GM12878 (cell line): ENCODE data around the gene PCDHGA6. TPM values are rescaled to one million over a fixed set of nuclear protein-coding genes. Genes with fewer than 3 reads are reported as not detected.

Source experiments
- ATAC-seq: fragments of 200-7000 bp; cut with Tn5 transposase; 3 replicates; pipeline ENCODE4 v1.9.1; 2020; ENCODE audit warnings: mild to moderate bottlenecking, moderate library complexity
- BruUV-seq: library from RNA; stranded (reverse); fragments of 400-500 nt; replicated peaks from 2 replicates; lab custom pipeline; 2021; lab: Mats Ljungman, UMichigan
- CTCF ChIA-PET: fragments of 300-600 bp; sonication (Branson Sonifier 250); formaldehyde crosslinking; extraction: SDS; loops from one replicate; lab custom pipeline; 2021; ENCODE audit warnings: inconsistent platforms; lab: Yijun Ruan, JAX
- POLR2A ChIA-PET: fragments of 350-600 bp; formaldehyde crosslinking; extraction: SDS; loops from one replicate; lab custom pipeline; 2021; ENCODE audit warnings: inconsistent platforms; lab: Charles Lee
- RAD21 ChIA-PET: fragments of 300-600 bp; sonication (Branson Sonifier 250); formaldehyde crosslinking; loops from one replicate; lab custom pipeline; 2023; ENCODE audit warnings: antibody characterized with exemption; ENCODE audit not compliant: unreplicated experiment; lab: Charles Lee
- SMC1A ChIA-PET: fragments of 300-600 bp; sonication (Branson Sonifier 250); formaldehyde crosslinking; loops from one replicate; lab custom pipeline; 2023; ENCODE audit not compliant: unreplicated experiment, uncharacterized antibody; lab: Charles Lee
- DNase-seq: peaks from one replicate; pipeline ENCODE4 v3.0.0-alpha.2; 2011; ENCODE audit warnings: low read depth, low spot score
- FAIRE-seq: peaks from 3 replicates; lab custom pipeline; 2011; peaks lifted over from hg19 to GRCh38; lab: Jason Lieb, UNC
- H2AFZ ChIP-seq: 2 replicates; pipeline ENCODE4 v1.6.0; 2011; ENCODE audit warnings: low read depth, low read length, control low read depth; ENCODE audit not compliant: control insufficient read depth
- H3K27ac ChIP-seq: 2 replicates; pipeline ENCODE4 v1.5.1; 2011; ENCODE audit warnings: control low read depth; ENCODE audit not compliant: control insufficient read depth, insufficient read depth
- H3K27me3 ChIP-seq, 2 experiments: replicated peaks in 1 of 2; 2 replicates each; pipeline versions ENCODE4 v1.6.0 to v1.6.1; 2011; ENCODE audit warnings: low read length in 1 of 2; ENCODE audit not compliant: control insufficient read depth in 2 of 2, insufficient read depth in 2 of 2
- H3K36me3 ChIP-seq, 2 experiments: 2 replicates each; pipeline ENCODE4 v1.5.1; 2011; ENCODE audit warnings: low read length in 1 of 2; ENCODE audit not compliant: control insufficient read depth in 2 of 2, insufficient read depth in 2 of 2
- H3K4me1 ChIP-seq: 2 replicates; pipeline ENCODE4 v1.6.1; 2011; ENCODE audit warnings: mild to moderate bottlenecking, low read length, moderate library complexity, mixed read lengths; ENCODE audit not compliant: control insufficient read depth, insufficient read depth
- H3K4me2 ChIP-seq: 2 replicates; pipeline ENCODE4 v1.6.0; 2011; ENCODE audit warnings: control low read depth; ENCODE audit not compliant: control insufficient read depth, insufficient read depth
- H3K4me3 ChIP-seq: fragments of 200-600 bp; sonication (generic); 2 replicates; pipeline ENCODE4 v1.5.1; 2016
- H3K79me2 ChIP-seq: 2 replicates; pipeline ENCODE4 v1.6.0; 2011; ENCODE audit warnings: low read length; ENCODE audit not compliant: control insufficient read depth, insufficient read depth
- H3K9ac ChIP-seq: 2 replicates; pipeline ENCODE4 v1.8.0; 2011; ENCODE audit warnings: low read length, control low read depth, mixed read lengths; ENCODE audit not compliant: control insufficient read depth, insufficient read depth
- H3K9me3 ChIP-seq: replicated peaks from 3 replicates; pipeline ENCODE4 v1.5.1; 2011; ENCODE audit warnings: mild to moderate bottlenecking, low read length; ENCODE audit not compliant: control insufficient read depth, insufficient read depth
- H4K20me1 ChIP-seq: 2 replicates; pipeline ENCODE4 v1.6.0; 2011; ENCODE audit not compliant: control insufficient read depth, insufficient read depth
- ASH2L ChIP-seq: fragments of 300-600, 200-600 bp; sonication (generic); IDR thresholded peaks from 2 replicates; pipeline ENCODE4 v1.6.1; 2017; ENCODE audit warnings: low read depth, mild to moderate bottlenecking, borderline replicate concordance
- ATF7 ChIP-seq: fragments of 450-650 bp; IDR thresholded peaks from 2 replicates; pipeline ENCODE4 v1.6.1; 2016; ENCODE audit warnings: low read depth, mild to moderate bottlenecking
- BCLAF1 ChIP-seq: fragments of 450-650 bp; IDR thresholded peaks from 2 replicates; pipeline ENCODE4 v1.6.1; 2017; ENCODE audit warnings: antibody characterized with exemption, mild to moderate bottlenecking, moderate library complexity
- BMI1 ChIP-seq: fragments of 450-650 bp; IDR thresholded peaks from 2 replicates; pipeline ENCODE4 v1.6.1; 2016; ENCODE audit warnings: mild to moderate bottlenecking, moderate library complexity, borderline replicate concordance
- CBX3 ChIP-seq: fragments of 200-600 bp; sonication (generic); IDR thresholded peaks from 2 replicates; pipeline ENCODE4 v1.6.1; 2016; ENCODE audit warnings: low read depth, borderline replicate concordance
- E2F4 ChIP-seq: IDR thresholded peaks from 2 replicates; pipeline ENCODE4 v1.6.1; 2012; ENCODE audit warnings: low read depth, low read length, improper control_type of control experiment
- E4F1 ChIP-seq: fragments of 450-650 bp; IDR thresholded peaks from 2 replicates; pipeline ENCODE4 v1.6.1; 2018; ENCODE audit warnings: borderline replicate concordance, mild to moderate bottlenecking; ENCODE audit not compliant: partially characterized antibody
- IKZF2 ChIP-seq, 2 experiments: fragments of 450-650 bp; IDR thresholded peaks; 2 replicates each; pipeline ENCODE4 v1.6.1; 2017; ENCODE audit warnings: mild to moderate bottlenecking in 2 of 2, moderate library complexity in 2 of 2
- MYC ChIP-seq: IDR thresholded peaks from 2 replicates; pipeline ENCODE4 v1.6.1; 2011; ENCODE audit warnings: mild to moderate bottlenecking, low read length, moderate library complexity, inconsistent platforms; ENCODE audit not compliant: insufficient read depth, insufficient replicate concordance, insufficient read length, severe bottlenecking
- NRF1 ChIP-seq: conservative IDR thresholded peaks from 2 replicates; pipeline ENCODE4 v1.6.1; 2011; ENCODE audit warnings: mild to moderate bottlenecking, low read depth, low read length, improper control_type of control experiment
- PAX5 ChIP-seq: IDR thresholded peaks from 2 replicates; pipeline ENCODE4 v1.6.1; 2011; ENCODE audit warnings: low read depth, low read length, borderline replicate concordance
- PML ChIP-seq: IDR thresholded peaks from 2 replicates; pipeline ENCODE4 v1.6.1; 2012; ENCODE audit warnings: low read length, inconsistent platforms
- TAF1 ChIP-seq: IDR thresholded peaks from 2 replicates; pipeline ENCODE4 v1.6.1; 2011; ENCODE audit warnings: mild to moderate bottlenecking, low read depth, low read length, borderline replicate concordance
- TBL1XR1 ChIP-seq: IDR thresholded peaks from 2 replicates; pipeline ENCODE4 v1.6.1; 2012; ENCODE audit warnings: low read depth, low read length, improper control_type of control experiment
- ZNF217 ChIP-seq: fragments of 450-650 bp; IDR thresholded peaks from 2 replicates; pipeline ENCODE4 v1.6.1; 2017; ENCODE audit warnings: antibody characterized with exemption, mild to moderate bottlenecking
- ZNF622 ChIP-seq: fragments of 450-650 bp; IDR thresholded peaks from 2 replicates; pipeline ENCODE4 v1.6.1; 2017; ENCODE audit warnings: mild to moderate bottlenecking, inconsistent platforms
- in situ Hi-C: fragments of 300-500 bp; cut with MboI; formaldehyde crosslinking; loops from 9 replicates; pipeline ENCODE4 v1.14.3; 2018; ENCODE audit warnings: mixed read lengths
- intact Hi-C: fragments of 100-400 bp; cut with micrococcal nuclease; formaldehyde crosslinking; loops from one replicate; pipeline ENCODE4 v1.14.2; 2022; ENCODE audit not compliant: unreplicated experiment
- polyA plus RNA-seq, 11 experiments: library from polyadenylated mRNA; depleted of rRNA in 4 of 11; unstranded in 6 of 11; stranded (reverse) in 5 of 11; fragments of >200 nt; fragmentation: Nextera tagmentation in 4 of 11; fragmentation: Illumina TruSeq in 1 of 11; extraction: Ambion mirVana in 4 of 11; extraction: Trizol in 1 of 11; gene quantifications; 1 replicate in 1 of 11; 2 replicates in 10 of 11; pipeline versions ENCODE4 v1.2.1 to v1.2.3, GENCODE V29; 2011 to 2016; ENCODE audit warnings: inconsistent platforms in 2 of 11, missing spikeins in 2 of 11, low read depth in 1 of 11
- total RNA-seq, 4 experiments: library from RNA; depleted of rRNA in 3 of 4; stranded (reverse); fragments of >200 nt in 3 of 4; fragmentation: Illumina TruSeq in 1 of 4; extraction: Trizol in 1 of 4; gene quantifications; 2 replicates each; pipeline versions ENCODE4 v1.2.1 to v1.2.3, GENCODE V29; 2013 to 2021
- TF ChIP-seq, protein P1 (sequence below): fragments of 450-650 bp; IDR thresholded peaks from 2 replicates; pipeline ENCODE4 v1.6.1; 2016; ENCODE audit warnings: mild to moderate bottlenecking

The PCDHGA6 gene
- total and polyA plus RNA-seq, 10 of the 15 experiments (the other 5 are each of a cell fraction or from before 2014, with no cell fraction given) = 0.04 to 0.60 (median 0.15) TPM; not detected in 3

GRCh38 chr5:141360685-141361084 is 13.0 kb upstream of the PCDHGA6 start (continued):
- TF ChIP-seq CBX3 = no peak

- intact Hi-C loops (no loop called here), in situ Hi-C loops (no loop called here)
- H3K9me3 ChIP-seq = peaks cover 15% of the 10 kb centered on the region; the same call in 2 of the 3 replicates
- ATAC-seq = no peak
- no peaks in the 10 kb centered on the region for H3K36me3 ChIP-seq
- ChIA-PET POLR2A (no interaction called here), RAD21 (no interaction called here), SMC1A (no interaction called here), CTCF (no interaction called here)
- no peak overlapping the region for H2AFZ ChIP-seq
- no peaks in the 10 kb centered on the region for H4K20me1 ChIP-seq
- H3K4me3 ChIP-seq = no peak overlapping the region
- H3K79me2 ChIP-seq = no peaks in the 10 kb centered on the region
- no peaks in the 10 kb centered on the region; a peak in 1 of 4 replicates for H3K27me3 ChIP-seq
- FAIRE-seq = no peak
- no peak overlapping the region for H3K4me2 ChIP-seq
- BruUV-seq = no TSS peak
- H3K27ac ChIP-seq = no peak overlapping the region
- H3K9ac ChIP-seq = no peak overlapping the region
- DNase-seq = no peak
- H3K4me1 ChIP-seq = no peaks in the 10 kb centered on the region
- TF ChIP-seq PML = no peak
- TF ChIP-seq TAF1 = no peak
- TF ChIP-seq NRF1 = no peak
- TF ChIP-seq E2F4 = no peak
- no peak for TF ChIP-seq E4F1
- no peak for TF ChIP-seq BMI1
- no peak for TF ChIP-seq ZNF217
- TF ChIP-seq ATF7 = no peak
- TF ChIP-seq MYC = no peak
- TF ChIP-seq IKZF2 (IDR thresholded peaks at IDR 0.05) = no peak
- TF ChIP-seq BCLAF1 = no peak
- no peak for TF ChIP-seq ASH2L
- TF ChIP-seq PAX5 = no peak
- no peak for TF ChIP-seq TBL1XR1
- TF ChIP-seq, protein P1, sequence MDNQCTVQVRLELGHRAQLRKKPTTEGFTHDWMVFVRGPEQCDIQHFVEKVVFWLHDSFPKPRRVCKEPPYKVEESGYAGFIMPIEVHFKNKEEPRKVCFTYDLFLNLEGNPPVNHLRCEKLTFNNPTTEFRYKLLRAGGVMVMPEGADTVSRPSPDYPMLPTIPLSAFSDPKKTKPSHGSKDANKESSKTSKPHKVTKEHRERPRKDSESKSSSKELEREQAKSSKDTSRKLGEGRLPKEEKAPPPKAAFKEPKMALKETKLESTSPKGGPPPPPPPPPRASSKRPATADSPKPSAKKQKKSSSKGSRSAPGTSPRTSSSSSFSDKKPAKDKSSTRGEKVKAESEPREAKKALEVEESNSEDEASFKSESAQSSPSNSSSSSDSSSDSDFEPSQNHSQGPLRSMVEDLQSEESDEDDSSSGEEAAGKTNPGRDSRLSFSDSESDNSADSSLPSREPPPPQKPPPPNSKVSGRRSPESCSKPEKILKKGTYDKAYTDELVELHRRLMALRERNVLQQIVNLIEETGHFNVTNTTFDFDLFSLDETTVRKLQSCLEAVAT = no peak
- no peak for TF ChIP-seq ZNF622
Measured at GRCh38 chr5:141362719-141363118, 11.0 kb upstream of the PCDHGA6 start.
